IMR-90 (cell line): ENCODE measurements around the gene ZNF800.

Experiments used
- CHD1 ChIP-seq: IDR thresholded peaks from 2 replicates; pipeline ENCODE4 v1.6.1; 2012; ENCODE audit warnings: low read depth, low read length, improper control_type of control experiment
- CTCF ChIP-seq: conservative IDR thresholded peaks from 2 replicates; pipeline ENCODE4 v1.5.1; 2012; ENCODE audit warnings: mild to moderate bottlenecking, low read depth, low read length, improper control_type of control experiment
- FOS ChIP-seq: fragments of 150-350 bp; IDR thresholded peaks from 2 replicates; pipeline ENCODE4 v1.6.1; 2016; ENCODE audit warnings: low read depth, low read length
- RCOR1 ChIP-seq: IDR thresholded peaks from 2 replicates; pipeline ENCODE4 v1.6.1; 2012; ENCODE audit warnings: mild to moderate bottlenecking, low read length, improper control_type of control experiment; ENCODE audit not compliant: insufficient replicate concordance

- no peak for TF ChIP-seq FOS
- TF ChIP-seq CTCF: no peak
- TF ChIP-seq CHD1: no peak
- no peak for TF ChIP-seq RCOR1
These were observed 16.9 kb downstream of the ZNF800 start for GRCh38 chr7:127375631-127376030.
